ENCODE measurements around the gene IFRD1. TPM values are rescaled to one million over a fixed set of nuclear protein-coding genes. Genes with fewer than 3 reads are reported as not detected.

Gene IFRD1
- total RNA-seq, 1 donor from 2014 or later: 52.5 TPM

GRCh38 chr7:112500619-112501018 lies 50.4 kb downstream of the IFRD1 start:
- Mint-ChIP-seq H3K4me3 (no peak overlapping the region), H3K4me1 (peaks cover 27% of the 10 kb centered on the region), H3K27me3 (ENCODE audit: low read depth) (peaks cover 9% of the 10 kb centered on the region), H3K36me3 (no peaks in the 10 kb centered on the region), H3K27ac (no peak overlapping the region), H3K9me3 (no peaks in the 10 kb centered on the region)
- no peak for TF ChIP-seq CTCF (IDR thresholded peaks at IDR 0.05; ENCODE audit: unreplicated experiment)
- no peak for DNase-seq (ENCODE audit: low spot score in 2 of 2, unreplicated experiment in 2 of 2)

DNA sequence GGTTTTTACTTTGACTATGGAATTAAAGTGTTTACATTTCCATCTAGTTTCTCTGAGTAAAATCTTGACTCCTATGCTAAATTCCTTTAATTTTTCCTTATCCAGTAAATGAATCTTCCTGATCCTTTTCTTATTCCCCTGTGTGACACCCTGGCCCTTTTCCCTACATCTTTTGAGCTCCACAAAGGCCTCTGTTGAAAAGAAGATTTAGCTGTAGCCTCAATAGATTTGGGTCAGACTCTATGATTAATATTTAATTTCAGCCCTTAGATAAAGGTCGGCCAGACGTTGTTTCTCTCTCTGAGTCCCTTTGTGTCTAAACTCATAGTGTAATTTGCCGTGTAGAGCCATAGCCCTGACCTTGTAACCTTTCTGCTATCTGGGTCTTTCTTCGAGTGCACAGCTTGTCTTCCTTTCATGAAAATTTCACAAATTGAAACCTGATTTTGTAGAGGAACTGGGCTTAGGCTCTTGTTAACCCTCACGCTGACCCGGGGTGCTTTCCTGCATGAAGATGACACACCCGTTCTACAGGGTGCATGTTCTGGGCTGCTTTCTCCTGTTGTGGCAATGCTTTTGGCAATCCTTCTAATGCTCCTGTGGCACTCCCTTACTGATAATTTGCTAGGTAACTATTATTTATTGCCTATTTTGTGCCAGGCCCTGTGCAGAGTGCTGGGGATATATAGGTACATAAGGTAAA lies 51.7 kb downstream of the IFRD1 start:
- Mint-ChIP-seq H3K27ac (peak overlapping the region; percentile 45), H3K9me3 (no peaks in the 10 kb centered on the region), H3K27me3 (ENCODE audit: low read depth) (peaks cover 5% of the 10 kb centered on the region), H3K4me1 (peaks cover 24% of the 10 kb centered on the region), H3K36me3 (no peaks in the 10 kb centered on the region), H3K4me3 (no peak overlapping the region)
- TF ChIP-seq CTCF (IDR thresholded peaks at IDR 0.05; ENCODE audit: unreplicated experiment): no peak
- no peak for DNase-seq (ENCODE audit: low spot score in 2 of 2, unreplicated experiment in 2 of 2)

GRCh38 chr7:112502700-112503099 lies 52.4 kb downstream of the IFRD1 start:
- H3K27ac Mint-ChIP-seq: no peak overlapping the region
- no peak for DNase-seq (ENCODE audit: low spot score in 2 of 2, unreplicated experiment in 2 of 2)
- no peaks in the 10 kb centered on the region for H3K36me3 Mint-ChIP-seq
- no peak overlapping the region for H3K4me3 Mint-ChIP-seq
- no peaks in the 10 kb centered on the region for H3K27me3 Mint-ChIP-seq (ENCODE audit: low read depth)
- TF ChIP-seq CTCF (IDR thresholded peaks at IDR 0.05; ENCODE audit: unreplicated experiment): no peak
- H3K4me1 Mint-ChIP-seq: peaks cover 24% of the 10 kb centered on the region
- H3K9me3 Mint-ChIP-seq: no peaks in the 10 kb centered on the region

- no peak for DNase-seq (ENCODE audit: low spot score in 2 of 2, unreplicated experiment in 2 of 2)
- H3K27ac Mint-ChIP-seq: no peak overlapping the region
- H3K9me3 Mint-ChIP-seq: peaks cover 2% of the 10 kb centered on the region
- H3K4me3 Mint-ChIP-seq: no peak overlapping the region
- H3K4me1 Mint-ChIP-seq: peaks cover 25% of the 10 kb centered on the region
- no peaks in the 10 kb centered on the region for H3K36me3 Mint-ChIP-seq
- no peak for TF ChIP-seq CTCF (IDR thresholded peaks at IDR 0.05; ENCODE audit: unreplicated experiment)
- no peaks in the 10 kb centered on the region for H3K27me3 Mint-ChIP-seq (ENCODE audit: low read depth)
Observed at GRCh38 chr7:112503361-112503972, 53.2 kb downstream of the IFRD1 start.

DNA sequence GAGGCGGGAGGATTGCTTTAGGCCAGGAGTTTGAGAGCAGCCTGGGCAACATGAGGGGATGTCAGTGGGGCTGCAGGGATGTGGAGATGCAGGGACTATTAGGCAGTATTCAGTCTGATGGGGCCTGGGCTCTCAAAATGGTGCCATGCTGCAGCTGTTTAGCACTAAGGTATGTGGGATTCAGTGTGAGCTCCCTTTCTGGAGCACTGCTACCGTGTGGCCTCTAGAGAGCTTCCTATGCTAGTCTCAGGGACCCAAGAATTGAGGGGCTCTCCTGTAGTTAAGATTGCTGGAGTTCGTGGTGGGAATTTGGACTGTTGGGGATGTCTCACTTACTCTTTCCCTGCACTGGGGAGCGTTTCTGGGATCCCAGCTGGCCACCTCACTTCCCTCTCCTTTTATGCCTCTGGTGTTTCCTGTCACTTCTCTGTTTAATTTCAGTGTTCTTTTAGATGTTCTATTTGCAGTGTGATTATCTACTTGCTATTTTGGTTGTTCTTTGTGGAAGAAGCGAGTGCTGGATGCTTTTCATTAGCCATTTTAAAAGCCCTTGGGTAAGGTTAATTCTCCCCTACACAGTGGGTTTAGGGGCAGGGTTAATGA lies 53.9 kb downstream of the IFRD1 start:
- no peak for DNase-seq (ENCODE audit: low spot score in 2 of 2, unreplicated experiment in 2 of 2)
- Mint-ChIP-seq H3K4me3 (no peak overlapping the region), H3K36me3 (no peaks in the 10 kb centered on the region), H3K27me3 (ENCODE audit: low read depth) (no peaks in the 10 kb centered on the region), H3K4me1 (peaks cover 28% of the 10 kb centered on the region), H3K27ac (no peak overlapping the region), H3K9me3 (peaks cover 3% of the 10 kb centered on the region)
- TF ChIP-seq CTCF (IDR thresholded peaks at IDR 0.05; ENCODE audit: unreplicated experiment): no peak
